ENCODE measurements around the gene SLC6A18.

DNA sequence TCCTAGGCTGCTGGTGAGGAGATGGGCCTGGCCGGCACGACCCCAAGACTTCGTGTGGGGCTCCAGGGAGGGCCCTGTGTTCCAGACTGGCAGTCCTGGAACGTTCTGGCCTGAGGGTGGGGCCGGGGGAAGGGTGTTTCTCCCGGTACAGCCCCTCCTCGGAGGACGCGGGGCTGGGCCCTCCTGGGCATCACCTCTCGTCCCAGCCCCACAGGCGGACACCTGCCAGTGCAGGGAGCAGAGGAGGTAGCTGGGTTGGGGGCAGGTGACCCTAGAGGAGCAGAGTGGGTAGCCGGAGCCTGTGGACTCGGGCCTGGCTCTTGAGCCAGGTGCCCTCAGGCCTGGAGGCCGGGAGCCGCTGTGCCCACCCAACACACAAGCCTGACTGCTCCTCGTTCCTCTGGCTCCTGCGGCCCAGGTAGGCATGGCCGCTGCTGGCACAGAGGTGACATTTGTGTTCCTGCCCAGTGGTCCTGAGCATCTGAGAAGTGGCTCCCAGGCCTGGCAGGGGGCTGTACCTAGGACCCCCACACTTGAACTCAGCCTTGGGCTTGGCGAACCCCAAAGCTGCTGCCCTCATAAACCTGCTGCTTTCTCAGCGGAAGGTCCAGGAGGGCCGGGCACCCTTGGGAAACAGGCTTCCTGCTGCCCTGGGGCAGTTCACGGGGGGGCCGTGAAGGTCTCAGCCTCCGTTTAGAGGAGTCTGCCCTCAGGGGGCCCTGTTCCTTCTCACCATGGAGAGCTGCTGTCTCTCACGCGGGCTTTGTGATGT, 23.0 kb upstream of the SLC6A18 start:
- TF ChIP-seq, protein P1, sequence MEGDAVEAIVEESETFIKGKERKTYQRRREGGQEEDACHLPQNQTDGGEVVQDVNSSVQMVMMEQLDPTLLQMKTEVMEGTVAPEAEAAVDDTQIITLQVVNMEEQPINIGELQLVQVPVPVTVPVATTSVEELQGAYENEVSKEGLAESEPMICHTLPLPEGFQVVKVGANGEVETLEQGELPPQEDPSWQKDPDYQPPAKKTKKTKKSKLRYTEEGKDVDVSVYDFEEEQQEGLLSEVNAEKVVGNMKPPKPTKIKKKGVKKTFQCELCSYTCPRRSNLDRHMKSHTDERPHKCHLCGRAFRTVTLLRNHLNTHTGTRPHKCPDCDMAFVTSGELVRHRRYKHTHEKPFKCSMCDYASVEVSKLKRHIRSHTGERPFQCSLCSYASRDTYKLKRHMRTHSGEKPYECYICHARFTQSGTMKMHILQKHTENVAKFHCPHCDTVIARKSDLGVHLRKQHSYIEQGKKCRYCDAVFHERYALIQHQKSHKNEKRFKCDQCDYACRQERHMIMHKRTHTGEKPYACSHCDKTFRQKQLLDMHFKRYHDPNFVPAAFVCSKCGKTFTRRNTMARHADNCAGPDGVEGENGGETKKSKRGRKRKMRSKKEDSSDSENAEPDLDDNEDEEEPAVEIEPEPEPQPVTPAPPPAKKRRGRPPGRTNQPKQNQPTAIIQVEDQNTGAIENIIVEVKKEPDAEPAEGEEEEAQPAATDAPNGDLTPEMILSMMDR (IDR thresholded peaks at IDR 0.05; ENCODE audit: insufficient read depth, low read depth, low read length) = no peak
- no peak for TF ChIP-seq EZH2 (IDR thresholded peaks at IDR 0.05; ENCODE audit: insufficient read depth, low read length)
